Lower lobe of right lung (tissue), 2 donors: Measurements from ENCODE around the gene CHRNB2. TPM values are rescaled to one million over a fixed set of nuclear protein-coding genes. Genes with fewer than 3 reads are reported as not detected.

Experiments used
- ATAC-seq, 2 donors: fragments of 200-7000 bp; cut with Tn5 transposase; one replicate each; pipeline ENCODE4 v1.9.1; 2020 to 2022; ENCODE audit warnings: mild to moderate bottlenecking in 2 of 2, moderate library complexity in 2 of 2
- DNase-seq: peaks from one replicate; pipeline ENCODE4 v3.0.0-alpha.2; 2020
- H3K27ac ChIP-seq: fragments of 200-600 bp; one replicate; pipeline ENCODE4 v1.8.0; 2022
- H3K27me3 ChIP-seq: fragments of 200-600 bp; one replicate; pipeline ENCODE4 v1.8.0; 2022; ENCODE audit warnings: low read depth
- H3K36me3 ChIP-seq: fragments of 200-600 bp; one replicate; pipeline ENCODE4 v1.8.0; 2022; ENCODE audit warnings: mild to moderate bottlenecking
- H3K4me1 ChIP-seq: fragments of 200-600 bp; one replicate; pipeline ENCODE4 v1.8.0; 2022
- H3K4me3 ChIP-seq: fragments of 200-600 bp; one replicate; pipeline ENCODE4 v1.8.0; 2022; ENCODE audit warnings: mild to moderate bottlenecking
- H3K9me3 ChIP-seq: fragments of 200-600 bp; one replicate; pipeline ENCODE4 v1.8.0; 2022
- CTCF ChIP-seq: fragments of 200-600 bp; IDR thresholded peaks from one replicate; pipeline ENCODE4 v1.8.0; 2022; ENCODE audit warnings: antibody characterized with exemption, mild to moderate bottlenecking
- intact Hi-C: fragments of 100-400 bp; cut with DNase I; formaldehyde crosslinking; loops from one replicate; pipeline ENCODE4 v1.11.0; 2022
- total RNA-seq: library from RNA; stranded (reverse); fragmentation: NEBNext Ultra II Directional; extraction: Animal tissue kit (Norgen Biotek cat#: 25700); gene quantifications from one replicate; pipeline ENCODE4 v1.2.1, GENCODE V29; 2021
- donor health status: DM: no; HTN: yes; CAD: no; lungs with severe emphysema.

The CHRNB2 gene
- total RNA-seq, 1 donor from 2014 or later: not detected

GRCh38 chr1:154539486-154540483 is 27.8 kb upstream of the CHRNB2 start:
- DNase-seq (no peak), ATAC-seq (peak; percentile 80 to 89)
- no peak overlapping the region for H3K27ac ChIP-seq
- no peak for TF ChIP-seq CTCF
- H3K36me3 ChIP-seq: peaks cover 4% of the 10 kb centered on the region
- H3K9me3 ChIP-seq: no peaks in the 10 kb centered on the region
- no peaks in the 10 kb centered on the region for H3K4me1 ChIP-seq
- no peak overlapping the region for H3K4me3 ChIP-seq
- H3K27me3 ChIP-seq: no peaks in the 10 kb centered on the region
- intact Hi-C loops: loop anchor here (10.0 kb wide), 1 partner anchor 45 kb away; no protein-coding TSS in a partner anchor

GRCh38 chr1:154541231-154541630 is 26.3 kb upstream of the CHRNB2 start:
- H3K4me3 ChIP-seq: no peak overlapping the region
- H3K4me1 ChIP-seq: no peaks in the 10 kb centered on the region
- no peaks in the 10 kb centered on the region for H3K27me3 ChIP-seq
- TF ChIP-seq CTCF: no peak
- no peaks in the 10 kb centered on the region for H3K9me3 ChIP-seq
- ATAC-seq (no peak), DNase-seq (no peak)
- no peak overlapping the region for H3K27ac ChIP-seq
- peaks cover 4% of the 10 kb centered on the region for H3K36me3 ChIP-seq
- intact Hi-C loops: loop anchor here (10.0 kb wide), 1 partner anchor 46 kb away; no protein-coding TSS in a partner anchor

- DNase-seq (peak; percentile 73), ATAC-seq (peak; percentile 87 to 90)
- TF ChIP-seq CTCF: peak; percentile 84
- Histone ChIP-seq H3K4me1 (peaks cover 18% of the 10 kb centered on the region), H3K36me3 (peaks cover 34% of the 10 kb centered on the region), H3K9me3 (no peaks in the 10 kb centered on the region), H3K4me3 (no peak overlapping the region), H3K27me3 (no peaks in the 10 kb centered on the region), H3K27ac (no peak overlapping the region)
- intact Hi-C loops: loop anchor here (10.0 kb wide), 1 partner anchor 52 kb away; no protein-coding TSS in a partner anchor
Observed at GRCh38 chr1:154546264-154547063, 21.1 kb upstream of the CHRNB2 start.

- Histone ChIP-seq H3K4me3 (no peak overlapping the region), H3K36me3 (peaks cover 42% of the 10 kb centered on the region), H3K27ac (no peak overlapping the region), H3K27me3 (no peaks in the 10 kb centered on the region), H3K4me1 (peaks cover 18% of the 10 kb centered on the region), H3K9me3 (no peaks in the 10 kb centered on the region)
- no peak for ATAC-seq
- no peak for TF ChIP-seq CTCF
- intact Hi-C loops: loop anchor here (10.0 kb wide), 1 partner anchor 52 kb away; no protein-coding TSS in a partner anchor
- DNase-seq: no peak
Observed at GRCh38 chr1:154547105-154547732, 20.4 kb upstream of the CHRNB2 start.

GRCh38 chr1:154548028-154548427 is 19.6 kb upstream of the CHRNB2 start:
- H3K27ac ChIP-seq: no peak overlapping the region
- intact Hi-C loops: loop anchor here (10.0 kb wide), 1 partner anchor 53 kb away; no protein-coding TSS in a partner anchor
- peaks cover 50% of the 10 kb centered on the region for H3K36me3 ChIP-seq
- no peaks in the 10 kb centered on the region for H3K9me3 ChIP-seq
- ATAC-seq (peak in 1 of 2 donors; percentile 48), DNase-seq (no peak)
- H3K27me3 ChIP-seq: no peaks in the 10 kb centered on the region
- no peak for TF ChIP-seq CTCF
- H3K4me3 ChIP-seq: no peak overlapping the region
- peaks cover 18% of the 10 kb centered on the region for H3K4me1 ChIP-seq
